Cardiac muscle cell (in vitro differentiated cells and primary cell): Measurements from ENCODE around the gene JOSD1. TPM values are rescaled to one million over a fixed set of nuclear protein-coding genes. Genes with fewer than 3 reads are reported as not detected.

Experiments used
- DNase-seq, 2 donors: peaks; one replicate each; pipeline versions ENCODE4 v3.0.0 to v3.0.0-alpha.2; 2010 to 2017; ENCODE audit warnings: low read depth in 1 of 2, low spot score in 1 of 2
- H3K27ac ChIP-seq: fragments of 200-600 bp; sonication (generic); 2 replicates; pipeline ENCODE4 v1.5.1; 2016
- H3K27me3 ChIP-seq: fragments of 200-600 bp; sonication (generic); 2 replicates; pipeline ENCODE4 v1.6.0; 2016; ENCODE audit warnings: control low read depth
- H3K36me3 ChIP-seq: fragments of 200-600 bp; sonication (generic); 2 replicates; pipeline ENCODE4 v1.5.1; 2016; ENCODE audit warnings: control low read depth
- H3K4me1 ChIP-seq: fragments of 200-600 bp; sonication (generic); 2 replicates; pipeline ENCODE4 v1.8.1; 2017; ENCODE audit warnings: low read depth, mild to moderate bottlenecking, mixed run types
- H3K4me3 ChIP-seq: fragments of 200-600 bp; sonication (generic); 2 replicates; pipeline ENCODE4 v1.5.1; 2016; ENCODE audit warnings: mild to moderate bottlenecking
- H3K9me3 ChIP-seq: fragments of 200-600 bp; sonication (generic); 2 replicates; pipeline ENCODE4 v1.5.1; 2017; ENCODE audit warnings: low read depth, mild to moderate bottlenecking, control low read depth
- polyA plus RNA-seq: library from polyadenylated mRNA; unstranded; fragments of >200 nt; fragmentation: Nextera tagmentation; extraction: Ambion mirVana; gene quantifications from 2 replicates; pipeline ENCODE4 v1.2.1, GENCODE V29; 2016
- total RNA-seq: library from RNA; depleted of rRNA; stranded (reverse); fragments of >200 nt; gene quantifications from 2 replicates; pipeline ENCODE4 v1.2.3, GENCODE V29; 2016
- TF ChIP-seq, protein P1 (sequence below): IDR thresholded peaks from 2 replicates; pipeline ENCODE4 v1.5.1; 2012; ENCODE audit warnings: low read depth, mild to moderate bottlenecking, low read length

JOSD1 gene
- total and polyA plus RNA-seq, 2 experiments from 2014 or later = 4.4 to 41.0 TPM

DNA sequence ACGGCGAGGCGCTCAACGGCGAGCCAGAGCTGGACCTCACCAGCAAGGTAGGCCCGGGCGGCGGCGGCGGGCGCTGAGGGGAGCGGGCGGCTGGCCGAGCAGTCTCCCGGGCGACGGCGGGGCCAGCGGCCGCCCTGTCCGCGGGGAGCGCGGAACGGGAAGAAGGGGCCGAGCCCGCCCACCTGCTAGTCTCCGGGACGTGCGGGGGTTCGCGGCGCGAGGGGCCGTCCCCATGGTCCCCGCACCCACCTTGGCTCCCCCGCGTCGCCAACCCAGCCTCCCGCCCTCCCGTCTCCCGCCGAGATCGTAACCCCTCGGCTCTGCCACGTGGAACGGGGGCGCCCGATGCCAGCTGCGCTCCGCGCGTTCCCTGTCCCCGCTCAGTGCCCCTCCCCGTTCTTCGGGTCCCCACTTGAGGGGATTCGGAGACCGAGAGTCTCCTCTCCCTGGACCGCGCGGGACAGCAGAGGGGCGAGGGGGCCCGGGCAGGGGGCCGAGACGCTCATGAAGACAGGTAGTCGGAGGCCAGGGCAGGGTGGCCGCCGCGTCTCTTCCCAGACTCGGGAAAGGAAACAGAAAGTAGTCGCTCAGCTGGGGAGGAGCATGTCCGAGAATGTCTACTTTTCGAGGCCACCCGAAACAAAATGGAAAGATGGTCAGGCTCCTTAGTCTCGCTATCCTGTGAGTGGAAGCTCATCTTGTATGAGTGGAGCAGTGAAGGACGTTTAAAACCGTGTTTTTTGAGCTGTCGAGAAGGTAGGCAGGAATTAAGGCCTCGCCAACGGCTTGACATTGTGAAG is 5.6 kb upstream of the JOSD1 start:
- Histone ChIP-seq H3K27ac (peak overlapping the region; percentile 89), H3K4me1 (peaks cover 18% of the 10 kb centered on the region), H3K27me3 (no peaks in the 10 kb centered on the region), H3K4me3 (peak overlapping the region; percentile 86), H3K9me3 (no peaks in the 10 kb centered on the region), H3K36me3 (peaks cover 9% of the 10 kb centered on the region)
- TF ChIP-seq, protein P1, sequence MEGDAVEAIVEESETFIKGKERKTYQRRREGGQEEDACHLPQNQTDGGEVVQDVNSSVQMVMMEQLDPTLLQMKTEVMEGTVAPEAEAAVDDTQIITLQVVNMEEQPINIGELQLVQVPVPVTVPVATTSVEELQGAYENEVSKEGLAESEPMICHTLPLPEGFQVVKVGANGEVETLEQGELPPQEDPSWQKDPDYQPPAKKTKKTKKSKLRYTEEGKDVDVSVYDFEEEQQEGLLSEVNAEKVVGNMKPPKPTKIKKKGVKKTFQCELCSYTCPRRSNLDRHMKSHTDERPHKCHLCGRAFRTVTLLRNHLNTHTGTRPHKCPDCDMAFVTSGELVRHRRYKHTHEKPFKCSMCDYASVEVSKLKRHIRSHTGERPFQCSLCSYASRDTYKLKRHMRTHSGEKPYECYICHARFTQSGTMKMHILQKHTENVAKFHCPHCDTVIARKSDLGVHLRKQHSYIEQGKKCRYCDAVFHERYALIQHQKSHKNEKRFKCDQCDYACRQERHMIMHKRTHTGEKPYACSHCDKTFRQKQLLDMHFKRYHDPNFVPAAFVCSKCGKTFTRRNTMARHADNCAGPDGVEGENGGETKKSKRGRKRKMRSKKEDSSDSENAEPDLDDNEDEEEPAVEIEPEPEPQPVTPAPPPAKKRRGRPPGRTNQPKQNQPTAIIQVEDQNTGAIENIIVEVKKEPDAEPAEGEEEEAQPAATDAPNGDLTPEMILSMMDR = no peak
- peak; percentile 40 to 60 for DNase-seq

DNA sequence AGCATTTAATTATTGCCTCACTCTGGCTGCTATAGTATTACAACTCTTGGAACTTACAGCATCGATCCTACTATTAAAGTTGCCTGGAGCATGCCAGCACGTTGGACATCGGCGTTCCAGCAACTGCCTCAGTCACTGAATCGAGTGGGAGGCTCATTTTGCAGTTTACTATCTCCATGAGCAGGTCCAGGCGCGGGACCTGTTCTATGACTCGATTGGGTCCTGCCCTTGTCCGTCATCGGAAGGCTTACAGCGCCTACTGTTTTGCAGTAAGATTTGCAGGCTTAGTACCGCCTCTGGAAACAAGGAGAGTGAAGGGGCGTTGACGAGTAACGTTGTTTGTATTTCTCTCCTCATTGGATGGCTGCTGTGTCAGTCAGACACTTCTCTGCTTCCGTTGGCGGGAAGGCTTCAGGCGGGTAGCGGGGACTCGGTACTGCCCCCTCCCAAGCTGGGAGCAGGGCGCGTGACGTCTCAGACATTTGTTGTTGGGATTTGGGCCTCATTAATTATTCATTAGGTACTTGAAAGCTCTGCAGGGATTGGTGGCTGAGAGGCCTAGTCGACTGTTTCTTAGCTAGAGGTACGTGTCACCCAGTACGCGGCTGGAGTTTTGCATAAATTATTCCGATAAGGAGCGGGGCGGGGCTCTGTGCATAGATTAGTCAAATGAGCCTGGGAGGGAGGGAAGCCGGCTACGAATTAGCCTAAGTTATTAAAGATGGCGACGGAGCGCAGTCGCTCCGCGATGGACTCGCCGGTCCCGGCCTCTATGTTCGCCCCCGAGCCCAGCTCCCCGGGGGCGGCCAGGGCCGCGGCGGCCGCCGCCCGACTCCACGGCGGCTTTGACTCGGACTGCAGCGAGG is 4.7 kb upstream of the JOSD1 start, which contains the start of gene GTPBP1:
Gene GTPBP1, plus strand, starts transcription at position 710 of the 866 bp plus-strand sequence. Its CDS starts 12 bp downstream, at position 722.
- H3K27me3 ChIP-seq = no peaks in the 10 kb centered on the region
- H3K36me3 ChIP-seq = peaks cover under 1% of the 10 kb centered on the region
- DNase-seq = peak; percentile 100
- peak within 1 kb of the TSS; percentile 86 for H3K4me3 ChIP-seq
- H3K9me3 ChIP-seq = no peaks in the 10 kb centered on the region
- H3K27ac ChIP-seq = peak within 1 kb of the TSS; percentile 89
- H3K4me1 ChIP-seq = peaks cover 18% of the 10 kb centered on the region
- TF ChIP-seq, protein P1 = no peak

DNA sequence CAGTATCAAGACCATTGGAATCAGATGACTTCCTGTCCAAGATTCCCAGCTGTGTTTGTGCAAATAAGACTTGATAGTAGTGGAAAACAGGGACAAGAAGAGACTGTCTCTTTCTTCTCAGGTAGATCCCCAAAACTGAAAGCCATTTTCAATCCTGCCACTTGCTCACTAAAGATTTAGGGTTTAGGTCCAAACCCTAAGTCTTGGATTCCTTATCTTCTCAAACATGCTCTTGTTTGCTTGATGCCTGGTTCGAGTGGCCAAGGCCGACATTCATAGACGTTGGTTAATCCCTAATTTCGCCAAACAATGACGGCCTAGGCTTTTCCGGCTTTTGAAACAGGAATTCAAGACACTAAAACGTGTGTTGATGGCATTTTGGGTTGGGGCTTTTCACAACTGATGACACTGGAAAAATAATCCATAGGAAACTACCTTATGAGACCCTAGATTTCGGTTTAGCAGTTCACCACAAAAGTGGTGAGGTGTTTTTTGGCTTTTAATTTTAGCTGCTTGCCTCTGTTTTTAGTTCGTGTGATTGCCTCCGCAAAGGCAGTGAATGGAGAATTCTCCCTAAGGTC is 4.0 kb upstream of the JOSD1 start:
- H3K4me3 ChIP-seq = peak overlapping the region; percentile 6

DNA sequence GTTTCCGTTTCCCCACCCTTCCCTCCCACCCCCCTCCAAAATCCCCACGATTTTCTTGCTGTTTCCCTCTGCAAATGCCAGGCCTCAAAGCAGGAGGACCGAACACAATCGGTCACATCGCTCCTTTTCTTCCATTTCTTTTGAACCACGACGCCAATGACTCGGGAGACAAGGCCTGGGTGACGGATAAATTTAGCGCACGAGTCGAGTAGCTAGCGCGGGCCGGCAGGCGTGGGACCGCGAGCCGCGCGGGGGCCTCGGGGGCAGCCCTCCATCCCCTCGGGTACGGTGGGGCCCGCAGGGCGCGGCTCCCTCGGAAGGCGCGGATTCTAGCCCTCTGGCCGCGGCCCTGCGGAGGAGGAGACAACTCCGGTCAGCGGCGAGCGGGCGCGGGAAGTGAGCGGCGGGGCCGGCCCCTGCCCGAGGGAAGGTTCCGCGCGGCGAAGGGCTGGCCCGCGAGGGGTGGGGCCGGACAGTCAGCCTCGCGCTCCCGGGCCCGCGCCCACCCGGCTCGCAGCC is 414 bp downstream of the JOSD1 start:
- peak in 1 of 2 donors; percentile 78 for DNase-seq
- Histone ChIP-seq H3K27me3 (no peaks in the 10 kb centered on the region), H3K9me3 (no peaks in the 10 kb centered on the region), H3K27ac (peak overlapping the region; percentile 97), H3K4me1 (peaks cover 26% of the 10 kb centered on the region), H3K4me3 (peak overlapping the region; percentile 75), H3K36me3 (no peaks in the 10 kb centered on the region)
- TF ChIP-seq, protein P1 = no peak

More for the DNA sequence above, 4.0 kb upstream of the JOSD1 start:
- no peak for DNase-seq
- Histone ChIP-seq H3K27me3 (no peaks in the 10 kb centered on the region), H3K27ac (peak overlapping the region; percentile 71), H3K9me3 (no peaks in the 10 kb centered on the region), H3K4me1 (peaks cover 18% of the 10 kb centered on the region), H3K36me3 (no peaks in the 10 kb centered on the region)
- TF ChIP-seq, protein P1 = no peak

DNA sequence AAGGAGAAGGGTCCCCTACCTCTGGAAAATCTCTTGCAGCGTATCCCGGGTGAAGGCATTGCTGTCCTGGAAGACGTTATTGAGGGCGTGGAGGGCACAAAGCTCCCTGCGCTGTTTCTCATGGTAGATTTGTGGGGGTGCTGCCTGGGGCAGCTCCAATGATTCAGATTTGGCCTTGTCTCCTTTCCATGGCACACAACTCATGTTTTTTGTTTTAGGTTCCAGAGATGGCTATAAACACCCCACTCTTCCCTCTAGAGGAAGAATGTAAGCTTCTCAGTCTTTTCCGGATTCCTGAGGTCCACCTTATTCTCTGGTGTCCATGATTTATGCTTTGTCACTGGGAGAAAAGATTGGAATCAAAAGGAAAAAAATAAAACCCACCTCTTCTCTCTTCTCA is 959 bp downstream of the JOSD1 start:
- H3K4me1 ChIP-seq = peaks cover 25% of the 10 kb centered on the region
- H3K9me3 ChIP-seq = no peaks in the 10 kb centered on the region
- H3K27ac ChIP-seq = peak overlapping the region; percentile 97

More for the DNA sequence above, 959 bp downstream of the JOSD1 start:
- peak overlapping the region; percentile 75 for H3K4me3 ChIP-seq
- H3K36me3 ChIP-seq = no peaks in the 10 kb centered on the region
- DNase-seq = peak in 1 of 2 donors; percentile 55
- H3K27me3 ChIP-seq = no peaks in the 10 kb centered on the region
- TF ChIP-seq, protein P1 = no peak
